UCSD-AML1 (cell line): ENCODE results near the gene SLC8A2.

Experiments
- DNase-seq: peaks from one replicate; lab custom pipeline; 2025; ENCODE audit not compliant: unreplicated experiment; lab: John Stamatoyannopoulos, UW

Gene SLC8A2

DNA sequence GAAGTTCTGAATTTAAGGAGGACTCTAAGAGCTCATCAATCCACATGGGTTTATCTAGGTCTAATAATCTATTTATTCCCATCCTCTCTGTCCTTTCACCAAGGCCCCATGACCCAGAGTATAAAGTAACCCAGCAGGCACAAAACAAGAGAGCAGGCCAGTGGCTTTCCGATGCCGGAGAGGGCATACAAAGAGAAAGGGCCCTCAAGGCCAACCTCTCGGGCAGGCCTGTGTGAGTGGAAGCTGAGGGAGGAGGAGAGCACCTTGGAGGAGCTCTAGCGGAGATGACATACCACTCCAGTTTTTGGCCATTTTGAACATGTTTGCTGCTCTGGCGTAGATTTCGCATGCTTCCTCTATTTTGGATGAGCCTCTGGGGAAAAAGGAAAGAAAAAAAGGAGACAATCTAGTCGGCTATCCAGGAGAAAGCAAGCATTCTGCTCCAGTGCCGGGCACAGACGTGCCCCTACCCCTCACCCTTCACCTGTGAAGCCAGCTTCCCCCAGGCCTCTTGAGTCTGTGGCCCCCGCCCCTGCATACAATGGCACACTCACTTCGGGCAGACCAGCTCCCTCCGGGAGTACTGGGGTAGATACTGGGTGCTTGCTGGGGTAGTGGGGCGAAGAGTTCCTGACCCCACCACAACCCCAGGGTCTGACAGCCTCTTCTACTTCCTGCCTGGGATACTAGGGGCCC is 31.6 kb upstream of the SLC8A2 start:
- DNase-seq, result no peak

DNA sequence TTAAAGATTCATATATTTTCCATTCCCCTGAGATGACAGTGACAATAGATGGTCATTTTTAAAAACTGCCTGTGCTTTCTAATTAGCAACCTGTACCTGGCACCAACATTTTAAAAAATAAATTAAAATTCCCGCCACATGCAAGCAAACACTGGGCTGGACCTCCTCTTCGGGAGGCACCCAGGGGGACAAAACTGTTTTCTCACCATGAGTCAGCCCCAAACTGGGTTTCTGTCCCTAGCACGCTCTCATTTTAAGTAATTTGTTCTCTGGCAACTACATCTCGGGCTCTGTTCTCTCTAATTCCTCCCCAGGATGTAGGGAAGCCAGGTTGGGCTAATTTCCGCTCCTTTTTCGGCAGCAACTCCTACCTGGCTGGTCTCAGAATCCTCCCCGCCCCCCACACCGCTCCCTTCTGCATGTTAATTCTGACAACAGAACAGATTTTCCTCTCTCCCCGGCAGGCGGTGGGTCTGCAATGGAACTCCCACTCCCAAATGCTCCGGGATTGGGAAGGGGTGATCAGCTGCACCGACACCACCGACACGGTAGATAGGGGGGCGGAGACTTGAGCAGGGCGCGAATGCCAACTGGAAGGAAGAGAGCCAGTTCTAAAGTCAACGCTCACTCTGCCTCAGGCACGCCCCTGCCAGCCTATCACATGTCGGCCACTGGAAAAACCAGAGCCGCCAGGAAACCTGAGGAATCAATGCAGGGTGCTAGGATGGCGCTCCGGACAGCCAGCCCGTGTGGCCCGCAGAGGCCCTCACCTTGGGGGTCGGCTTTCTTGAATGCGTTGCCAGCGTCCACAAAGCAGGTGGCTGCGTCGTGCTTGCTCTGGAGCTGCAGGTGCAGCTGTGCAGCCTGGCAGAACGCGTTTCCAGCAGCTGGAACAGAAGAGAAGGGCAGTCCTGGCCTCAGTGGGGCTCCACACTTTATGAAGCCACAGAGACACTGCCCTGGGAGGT is 28.5 kb upstream of the SLC8A2 start:
- no peak for DNase-seq

DNA sequence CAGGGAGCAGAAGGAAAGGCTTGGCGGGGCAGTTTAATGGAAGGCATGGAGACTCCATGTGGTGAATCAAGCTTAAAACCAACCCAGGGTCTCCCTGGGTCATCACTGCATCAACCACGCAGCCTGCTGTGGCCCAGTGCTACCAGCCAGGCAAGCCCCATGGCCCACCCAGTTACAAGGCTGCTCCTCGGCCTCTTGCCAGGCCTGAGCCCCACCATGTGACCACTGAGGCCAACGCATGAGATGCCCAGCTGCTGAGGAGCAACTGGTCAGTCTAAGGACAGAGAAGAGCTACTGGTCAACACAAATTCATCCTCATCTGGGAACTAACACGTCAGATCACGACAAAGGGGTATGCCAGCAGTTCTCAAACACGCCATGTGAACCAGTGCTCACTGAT is 27.7 kb upstream of the SLC8A2 start:
- DNase-seq, result no peak

DNA sequence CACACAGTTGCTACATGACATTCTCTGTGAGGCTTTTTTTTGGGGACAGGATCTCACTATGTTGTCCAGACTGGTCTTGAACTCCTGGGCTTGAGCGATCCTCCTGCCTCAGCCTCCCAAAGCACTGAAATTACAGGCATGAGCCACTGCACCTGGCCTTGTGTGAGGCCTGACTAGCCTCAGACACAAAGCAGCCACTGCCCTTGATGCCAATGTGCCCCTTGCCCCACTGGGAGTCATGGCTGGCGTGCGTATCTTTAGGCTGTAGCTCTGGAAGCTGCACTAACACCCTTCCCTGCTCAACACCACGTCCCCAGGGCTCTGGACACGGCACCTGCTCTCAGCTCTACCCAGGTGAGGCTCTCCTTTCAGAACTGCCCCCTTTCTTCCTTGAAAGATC is 26.9 kb upstream of the SLC8A2 start:
- DNase-seq, result no peak

DNA sequence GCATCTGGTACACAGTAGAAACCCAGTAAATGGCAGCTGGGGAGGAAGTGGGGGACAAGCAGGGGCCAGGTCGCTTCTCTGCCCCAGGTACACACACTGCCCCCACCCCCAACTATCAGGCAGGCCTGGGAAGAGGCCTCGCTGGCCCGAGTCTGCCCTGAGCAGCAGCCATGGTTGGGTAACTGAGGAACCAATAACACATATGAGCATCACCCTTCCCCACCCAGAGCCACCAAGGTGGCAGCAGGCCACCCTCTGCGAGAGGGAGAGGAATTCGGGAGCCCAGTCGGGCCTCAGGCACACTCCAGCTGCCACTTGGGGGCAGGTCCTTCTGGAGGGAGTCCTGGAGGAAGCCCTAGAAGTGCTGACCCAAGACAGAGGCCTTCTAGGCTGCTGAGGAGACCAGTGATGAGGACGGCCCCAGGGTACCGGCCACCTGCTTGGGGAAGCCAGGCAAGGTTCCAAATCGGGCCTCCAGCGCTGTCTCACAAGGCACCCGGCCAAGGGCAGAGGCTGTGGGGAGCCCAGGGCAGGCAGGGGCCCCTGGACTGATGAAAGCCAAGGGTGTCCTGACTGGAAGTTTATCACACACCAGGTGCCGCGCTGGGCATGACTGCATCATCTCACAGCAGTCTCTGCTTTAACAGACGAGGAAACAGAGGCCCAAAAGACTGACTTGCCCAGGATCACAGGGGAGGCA is 26.3 kb upstream of the SLC8A2 start:
- DNase-seq, result no peak

DNA sequence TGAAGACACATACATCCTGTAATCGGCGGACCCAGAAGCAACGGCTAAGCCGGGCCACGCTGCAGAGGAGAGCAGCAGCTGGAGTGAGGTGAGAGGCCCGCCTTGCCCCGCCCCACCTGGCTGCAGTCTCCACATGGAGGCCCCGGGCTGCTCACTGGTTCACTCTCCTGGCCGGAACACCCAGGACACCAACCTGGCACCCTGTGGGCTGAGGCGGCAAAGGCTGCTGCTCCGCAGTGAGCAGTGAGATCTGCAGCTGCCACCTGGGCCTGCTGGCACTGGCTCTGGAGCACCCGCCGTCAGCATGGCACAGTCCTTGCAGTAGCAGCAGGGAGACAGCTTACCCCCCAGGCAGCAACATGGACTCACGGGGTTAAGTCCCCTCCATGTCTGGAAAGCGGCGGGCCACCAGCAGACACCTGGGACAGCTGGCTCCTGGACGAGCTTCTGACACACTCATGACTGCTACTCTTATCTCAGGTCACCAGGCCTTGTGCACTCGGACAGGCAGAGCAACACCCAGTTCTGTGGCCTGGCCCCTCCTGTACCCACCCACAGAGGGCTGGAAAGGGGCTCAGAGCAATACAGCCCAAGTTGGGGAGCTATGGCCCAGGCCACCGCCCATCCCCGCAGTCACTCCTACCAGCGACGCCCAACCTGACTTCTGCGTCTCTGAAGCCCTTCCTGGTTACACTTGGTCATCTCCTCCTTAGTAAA is 25.5 kb upstream of the SLC8A2 start:
- no peak for DNase-seq

DNA sequence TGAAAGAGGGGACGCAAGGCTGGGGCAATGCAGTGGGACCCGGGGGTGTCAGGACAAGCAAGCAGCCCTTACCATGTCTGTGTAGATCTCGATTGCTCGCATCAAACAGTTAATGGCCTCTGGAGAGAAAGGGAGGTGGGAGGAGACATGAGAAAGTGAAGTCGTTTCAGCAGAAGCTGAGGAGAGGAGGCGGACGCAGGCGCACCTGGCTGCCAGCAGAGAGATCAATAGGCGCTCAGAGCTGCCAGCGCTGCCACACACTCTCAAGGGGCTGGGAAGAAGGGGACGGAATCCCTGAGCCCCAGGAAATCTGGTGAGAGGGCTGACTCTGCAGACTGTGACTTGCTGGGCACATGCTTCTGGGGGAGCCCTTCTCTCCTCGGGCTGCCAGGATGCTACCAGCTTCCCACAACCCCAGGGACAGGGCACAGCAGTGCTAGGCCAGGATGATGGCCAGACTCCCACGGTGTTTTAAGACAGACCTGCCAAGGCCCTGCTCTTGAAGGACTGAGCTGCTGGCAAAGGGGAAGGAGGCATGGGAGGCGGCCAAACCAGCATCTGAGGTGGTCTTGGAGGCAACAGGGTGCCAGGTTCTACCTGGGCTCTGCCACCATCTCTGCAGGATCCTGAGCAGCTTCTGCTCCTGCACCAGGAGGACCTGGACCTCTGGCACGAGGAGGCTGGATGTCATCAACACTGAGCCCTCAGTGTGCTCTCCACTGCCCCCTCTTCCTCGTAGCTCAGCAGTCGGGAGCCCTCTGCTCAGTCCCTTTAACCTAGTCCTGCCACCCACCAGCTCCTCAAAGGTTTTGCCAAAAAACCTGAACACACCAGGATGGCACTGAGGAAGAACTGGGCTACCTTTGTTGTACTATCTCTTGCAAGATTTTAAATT is 24.0 kb upstream of the SLC8A2 start:
- DNase-seq, result no peak

DNA sequence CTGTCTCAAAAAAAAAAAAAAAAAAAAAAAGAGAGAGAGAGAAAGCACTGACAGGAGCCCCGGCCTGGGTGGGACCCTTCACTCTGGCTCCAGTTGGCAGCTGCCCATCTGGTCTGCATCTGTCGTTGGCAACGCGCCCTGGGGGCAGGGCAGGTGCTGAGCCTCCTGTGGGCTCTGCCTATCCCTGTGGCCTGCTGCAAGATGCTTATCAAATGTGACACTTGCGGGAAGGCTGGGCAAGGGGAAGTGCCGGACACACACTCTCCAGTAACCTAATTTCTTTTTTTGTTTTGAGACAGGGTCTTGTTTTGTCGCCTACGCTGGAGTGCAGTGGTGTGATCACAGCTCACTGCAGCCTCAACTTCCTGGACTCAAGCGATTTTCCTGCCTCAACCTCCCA is 23.0 kb upstream of the SLC8A2 start:
- no peak for DNase-seq

DNA sequence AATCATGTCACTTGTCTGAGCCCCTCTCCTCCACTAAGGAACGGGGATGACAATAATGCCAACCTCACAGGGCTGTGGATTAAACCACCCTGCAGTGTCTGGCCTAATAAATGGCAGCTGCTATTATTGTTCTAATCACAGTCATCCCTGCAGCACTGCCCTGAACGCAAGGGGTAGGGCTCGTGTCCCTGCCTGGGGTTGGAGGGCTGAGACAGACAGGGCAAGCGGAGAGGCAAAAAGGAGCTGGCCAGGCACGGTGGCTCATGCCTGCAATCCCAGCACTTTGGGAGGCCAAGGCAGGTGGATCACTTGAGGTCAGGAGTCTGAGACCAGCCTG is 22.5 kb upstream of the SLC8A2 start:
- no peak for DNase-seq

DNA sequence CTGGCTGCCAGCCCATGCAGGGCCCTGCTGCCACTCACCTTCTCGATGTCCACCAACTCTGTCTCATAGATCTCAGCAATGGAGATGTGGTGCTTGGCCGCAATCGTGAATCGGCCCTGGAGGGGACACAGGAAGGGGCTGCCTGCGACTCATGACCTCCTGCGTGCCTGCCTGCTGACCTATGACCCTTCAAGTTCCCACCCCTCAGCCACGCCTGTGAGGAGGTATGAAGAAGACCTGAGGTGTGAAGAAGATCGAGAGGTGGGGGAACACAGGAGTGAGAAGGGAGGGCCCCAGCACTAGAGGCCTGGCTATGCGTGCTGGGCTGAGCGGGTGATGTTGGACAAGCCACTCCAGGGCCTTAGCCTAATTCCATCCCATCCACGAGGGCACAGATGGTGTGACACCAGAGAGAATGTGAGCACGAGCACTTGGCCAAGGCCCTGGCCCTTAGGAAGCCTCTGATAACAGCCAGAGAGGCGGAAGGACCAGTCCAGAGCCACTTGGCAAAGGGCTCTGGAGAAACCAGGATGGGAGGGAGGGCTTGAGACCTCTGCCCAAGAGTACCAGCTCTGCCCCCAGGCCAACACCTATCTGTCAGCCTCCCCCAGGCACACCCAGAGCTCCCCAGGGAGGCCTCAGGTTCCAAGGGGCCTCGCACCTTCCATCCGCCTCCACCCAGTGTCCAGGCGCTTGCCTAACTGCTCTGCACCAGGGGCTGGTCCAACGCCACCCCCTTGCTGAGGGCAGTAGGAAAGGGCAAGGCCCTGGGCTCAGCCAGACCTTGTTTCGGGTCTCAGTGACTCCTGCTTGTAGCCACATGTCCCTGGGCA is 21.9 kb upstream of the SLC8A2 start:
- no peak for DNase-seq

DNA sequence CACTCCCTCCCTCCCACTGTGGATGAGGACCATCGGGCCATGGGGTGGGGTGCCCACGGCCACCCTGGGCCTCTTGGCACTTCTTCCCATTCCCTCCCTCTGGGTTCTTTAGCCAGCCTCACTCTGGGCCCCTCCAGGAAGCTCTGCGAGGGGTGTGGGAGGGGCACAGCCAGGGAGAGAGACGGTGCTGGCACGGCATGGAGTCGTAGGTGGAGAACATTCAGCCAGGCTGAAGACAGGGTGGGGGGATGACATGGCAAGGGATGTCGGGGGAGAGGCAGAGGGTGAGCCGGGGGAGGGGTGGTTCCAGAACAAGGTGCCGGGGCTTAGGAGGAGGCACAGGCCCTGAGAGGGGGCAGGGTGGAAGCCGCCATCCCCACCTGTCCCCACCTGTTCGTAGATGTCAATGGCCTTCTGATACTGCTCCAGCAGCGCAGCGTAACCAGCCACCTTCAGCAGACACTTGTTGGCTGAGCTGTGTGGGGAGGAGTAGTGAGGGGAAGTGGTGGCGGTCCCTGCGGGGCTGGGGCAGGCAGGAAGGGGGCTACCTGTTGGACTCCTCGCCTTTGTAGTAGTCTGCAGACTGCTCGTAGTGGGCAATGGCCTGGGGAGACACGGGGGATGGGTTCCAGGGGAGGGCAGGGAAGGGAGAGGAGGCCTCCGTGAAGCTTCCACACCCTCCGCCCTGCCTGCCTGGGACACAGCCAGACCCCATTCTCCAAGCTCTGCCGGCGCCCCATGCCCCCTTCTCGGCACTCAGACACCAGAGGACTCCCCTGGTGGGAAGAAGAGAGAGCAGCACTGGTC is 21.1 kb upstream of the SLC8A2 start:
- no peak for DNase-seq

DNA sequence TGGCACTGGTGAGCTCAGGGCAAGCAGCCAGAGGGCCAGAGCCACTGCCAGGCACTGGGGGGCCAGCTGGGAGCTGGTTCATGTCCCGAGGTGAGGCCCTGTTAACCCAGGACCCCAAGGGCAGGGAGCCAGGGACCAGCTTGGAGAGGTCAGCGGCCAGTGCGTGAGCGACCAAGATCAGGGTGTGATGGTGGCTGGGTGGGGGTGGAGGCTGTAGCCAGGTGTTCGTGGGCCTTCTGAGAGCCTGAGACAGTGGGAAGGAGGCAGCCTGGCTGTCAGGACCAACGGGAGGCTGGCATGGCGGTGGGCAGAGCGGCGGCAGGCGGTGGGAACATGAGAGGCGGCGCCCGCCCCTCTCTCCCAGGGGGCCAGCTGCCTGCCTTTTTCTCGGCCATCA is 20.4 kb upstream of the SLC8A2 start:
- DNase-seq, result no peak

DNA sequence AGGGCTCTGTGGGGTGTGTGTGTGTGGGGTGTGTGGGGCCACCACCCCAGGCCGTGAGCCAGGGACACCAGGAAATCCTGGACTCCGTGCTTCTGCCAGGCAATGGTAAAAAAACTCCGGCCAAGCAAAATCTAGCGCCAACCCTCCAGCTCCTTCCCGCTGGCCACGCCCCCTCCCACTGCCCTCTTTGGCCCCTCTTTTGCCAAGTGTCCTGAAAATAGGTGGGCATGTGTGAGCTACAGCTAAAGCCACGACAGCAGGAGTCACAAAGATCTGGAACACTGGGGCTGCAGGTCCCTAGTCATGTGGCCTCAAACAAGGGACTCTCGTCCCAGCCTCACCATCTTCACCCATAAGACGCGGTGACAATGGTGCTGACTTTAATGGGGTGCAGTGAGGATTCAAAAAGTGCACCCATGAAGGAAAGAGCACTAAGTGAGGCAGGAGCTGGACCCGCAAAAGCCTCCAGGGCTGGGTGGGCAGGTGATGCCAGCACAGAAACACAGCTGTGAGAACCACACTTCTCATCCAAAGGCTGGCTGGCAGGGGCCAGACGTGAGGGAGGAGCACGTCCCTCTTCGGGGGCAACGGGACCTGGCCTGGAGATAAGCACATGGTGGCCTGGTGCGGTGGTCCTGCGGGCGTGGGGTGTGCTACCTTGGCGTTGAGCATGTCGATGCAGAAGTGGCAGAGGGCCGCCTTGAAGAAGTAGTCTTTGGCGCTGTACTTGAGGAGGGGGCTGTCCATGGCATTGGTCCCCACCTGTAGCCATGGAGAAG is 19.9 kb upstream of the SLC8A2 start:
- no peak for DNase-seq

DNA sequence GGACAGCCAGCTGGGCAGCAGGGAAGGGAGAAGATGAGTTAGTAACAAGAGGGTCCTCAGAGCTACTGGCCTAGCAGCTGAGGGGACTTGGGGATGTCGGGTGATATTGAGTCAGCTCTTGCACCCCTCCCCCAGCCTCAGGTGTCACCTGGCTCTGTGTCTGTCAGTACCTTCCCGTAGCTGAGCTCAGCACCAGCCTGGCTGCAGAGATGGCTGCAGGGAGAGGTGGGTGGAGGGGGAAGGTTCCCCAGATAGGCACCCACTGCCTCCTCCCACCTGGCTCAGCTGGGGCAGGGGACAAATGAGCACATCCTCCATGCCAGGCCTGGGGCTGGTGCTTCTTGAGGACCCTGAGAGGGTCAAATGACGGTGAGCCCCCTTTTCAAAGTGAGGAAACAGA is 19.2 kb upstream of the SLC8A2 start:
- DNase-seq, result no peak

DNA sequence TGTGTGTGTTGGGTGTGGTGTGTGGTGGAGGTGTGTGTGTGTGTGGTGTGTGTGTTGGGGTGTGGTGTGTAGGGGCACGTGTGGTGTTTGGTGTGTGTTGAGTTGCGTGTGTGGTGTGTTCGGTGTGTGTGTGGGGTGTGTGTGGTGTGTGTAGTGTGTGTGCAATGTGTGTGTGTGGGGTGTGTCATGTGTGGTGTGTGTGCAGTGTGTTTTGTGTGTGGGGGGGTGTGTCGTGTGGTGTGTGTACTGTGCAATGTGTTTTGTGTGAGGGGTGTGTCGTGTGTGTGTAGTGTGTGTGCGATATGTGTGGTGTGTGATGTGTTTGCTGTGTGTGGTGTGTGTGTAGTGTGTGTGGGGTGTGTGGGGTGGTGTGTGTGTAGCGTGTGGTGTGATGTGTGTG is 18.3 kb upstream of the SLC8A2 start:
- DNase-seq, result no peak

DNA sequence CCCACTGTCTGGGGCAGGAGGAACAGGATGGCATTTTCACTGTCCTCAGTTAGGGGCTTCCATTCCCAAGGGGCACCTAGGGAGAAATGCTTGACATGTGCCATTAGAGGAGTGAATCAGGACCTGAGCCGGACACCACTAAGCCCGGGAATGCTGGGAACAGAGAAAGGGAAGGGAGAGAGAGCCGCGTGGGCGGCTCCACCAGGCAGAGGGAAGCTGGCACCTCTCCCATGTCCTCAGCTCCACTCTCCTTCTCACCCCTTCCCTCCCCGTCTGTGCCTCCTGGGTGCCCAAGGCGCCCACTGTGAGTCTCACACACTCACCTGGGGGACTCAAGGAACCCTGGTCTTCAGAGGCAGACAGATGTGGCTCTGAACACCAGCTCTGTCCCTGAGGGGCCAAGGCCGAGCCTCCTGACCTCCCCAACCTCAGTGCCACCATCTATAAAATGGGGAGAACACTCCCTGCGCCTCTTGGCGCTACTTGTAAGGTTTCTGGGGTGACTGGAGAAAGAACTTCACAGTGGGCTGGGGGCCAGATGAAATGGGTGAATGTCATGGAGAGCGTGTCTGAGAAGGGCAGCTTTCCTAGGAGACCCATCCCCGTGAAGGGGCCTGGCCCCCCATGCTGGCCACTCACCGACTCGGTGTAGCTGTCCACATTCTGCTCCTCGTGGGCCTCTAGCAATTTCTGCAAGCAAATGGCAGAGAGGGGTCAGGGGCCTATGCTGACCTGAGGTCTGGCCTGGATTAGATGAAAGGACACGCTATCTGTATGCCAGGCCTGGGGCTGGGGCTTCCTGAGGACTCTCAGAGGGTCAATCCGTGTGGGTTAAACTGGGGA is 17.6 kb upstream of the SLC8A2 start:
- DNase-seq, result no peak
